IMR-90 (cell line): ENCODE data around the gene TRIM63. TPM values are rescaled to one million over a fixed set of nuclear protein-coding genes. Genes with fewer than 3 reads are reported as not detected.

ENCODE experiments used
- ATAC-seq: fragments of 200-7000 bp; cut with Tn5 transposase; 2 replicates; pipeline ENCODE4 v1.9.1; 2020; ENCODE audit warnings: low read depth, mild to moderate bottlenecking, moderate library complexity
- BruUV-seq: library from RNA; stranded (reverse); fragments of 400-500 nt; replicated peaks from 2 replicates; lab custom pipeline; 2021; lab: Mats Ljungman, UMichigan
- CTCF ChIA-PET: fragments of 300-600 bp; formaldehyde crosslinking; extraction: SDS; loops from one replicate; lab custom pipeline; 2021; ENCODE audit warnings: antibody characterized with exemption; lab: Yijun Ruan, JAX
- POLR2A ChIA-PET: fragments of 300-600 bp; sonication (Branson Sonifier 250); formaldehyde crosslinking; loops from one replicate; lab custom pipeline; 2022; ENCODE audit warnings: antibody characterized with exemption; ENCODE audit not compliant: unreplicated experiment; lab: Charles Lee
- DNase-seq: peaks from one replicate; pipeline ENCODE4 v3.0.0; 2013
- H2AFZ ChIP-seq: replicated peaks from 2 replicates; pipeline ENCODE3; 2013; ENCODE audit warnings: low read length, mild to moderate bottlenecking; ENCODE audit not compliant: poor library complexity
- H2AK5ac ChIP-seq: 2 replicates; pipeline ENCODE4 v1.6.1; 2013; ENCODE audit warnings: low read depth, low read length, inconsistent platforms
- H2AK9ac ChIP-seq: replicated peaks from 2 replicates; pipeline ENCODE3; 2013; ENCODE audit warnings: mild to moderate bottlenecking, low read depth, low read length, moderate library complexity; ENCODE audit not compliant: poor library complexity
- H2BK120ac ChIP-seq: 2 replicates; pipeline ENCODE4 v1.6.1; 2013; ENCODE audit warnings: low read depth, low read length, inconsistent platforms
- H2BK15ac ChIP-seq: 3 replicates; pipeline ENCODE4 v1.6.1; 2013; ENCODE audit warnings: low read depth, low read length, inconsistent platforms
- H2BK20ac ChIP-seq: 2 replicates; pipeline ENCODE4 v1.6.1; 2013; ENCODE audit warnings: low read depth, mild to moderate bottlenecking, inconsistent platforms, low read length, moderate library complexity
- H2BK5ac ChIP-seq: 2 replicates; pipeline ENCODE4 v1.6.1; 2013; ENCODE audit warnings: mild to moderate bottlenecking, low read depth, low read length, inconsistent platforms; ENCODE audit not compliant: poor library complexity, severe bottlenecking
- H3K14ac ChIP-seq: replicated peaks from 2 replicates; pipeline ENCODE4 v1.6.1; 2013; ENCODE audit warnings: low read depth, low read length, inconsistent platforms
- H3K18ac ChIP-seq: 2 replicates; pipeline ENCODE4 v1.6.1; 2013; ENCODE audit warnings: low read depth, low read length, control low read depth
- H3K23ac ChIP-seq: 2 replicates; pipeline ENCODE4 v1.6.1; 2013; ENCODE audit warnings: low read depth, low read length, inconsistent platforms
- H3K27ac ChIP-seq: 2 replicates; pipeline ENCODE4 v1.5.1; 2013; ENCODE audit warnings: mild to moderate bottlenecking, control low read depth, low read length; ENCODE audit not compliant: insufficient read depth
- H3K27me3 ChIP-seq: 2 replicates; pipeline ENCODE4 v1.6.1; 2013; ENCODE audit warnings: low read length; ENCODE audit not compliant: control insufficient read depth, insufficient read depth
- H3K36me3 ChIP-seq: 2 replicates; pipeline ENCODE4 v1.6.1; 2013; ENCODE audit warnings: low read length, mixed read lengths; ENCODE audit not compliant: control insufficient read depth, insufficient read depth
- H3K4ac ChIP-seq: 2 replicates; pipeline ENCODE4 v1.6.1; 2013; ENCODE audit warnings: low read depth, low read length, inconsistent platforms
- H3K4me1 ChIP-seq: 2 replicates; pipeline ENCODE4 v1.6.1; 2013; ENCODE audit warnings: low read length, mixed read lengths; ENCODE audit not compliant: control insufficient read depth, insufficient read depth
- H3K4me2 ChIP-seq: 2 replicates; pipeline ENCODE4 v1.6.1; 2013; ENCODE audit warnings: low read depth, mild to moderate bottlenecking, control low read depth, low read length, moderate library complexity
- H3K4me3 ChIP-seq: 2 replicates; pipeline ENCODE4 v1.5.1; 2013; ENCODE audit warnings: low read depth, mild to moderate bottlenecking, control low read depth, low read length, moderate library complexity; ENCODE audit not compliant: insufficient read depth
- H3K56ac ChIP-seq: 2 replicates; pipeline ENCODE4 v1.6.1; 2013; ENCODE audit warnings: low read length, inconsistent platforms; ENCODE audit not compliant: insufficient read depth; ENCODE audit errors: extremely low read depth
- H3K79me1 ChIP-seq, 2 experiments: 2 replicates each; pipeline ENCODE4 v1.6.1; 2013; ENCODE audit warnings: low read length in 2 of 2, inconsistent platforms in 1 of 2, low read depth in 1 of 2
- H3K9ac ChIP-seq: 2 replicates; pipeline ENCODE4 v1.6.1; 2013; ENCODE audit warnings: low read depth, low read length, control low read depth
- H3K9me1 ChIP-seq: 2 replicates; pipeline ENCODE4 v1.6.1; 2013; ENCODE audit warnings: low read length, inconsistent platforms; ENCODE audit not compliant: insufficient read depth
- H3K9me3 ChIP-seq: 2 replicates; pipeline ENCODE4 v1.6.1; 2013; ENCODE audit warnings: low read length; ENCODE audit not compliant: control insufficient read depth, insufficient read depth
- H4K20me1 ChIP-seq: 2 replicates; pipeline ENCODE4 v1.6.1; 2013; ENCODE audit warnings: low read length, inconsistent platforms; ENCODE audit not compliant: insufficient read depth
- H4K5ac ChIP-seq: 2 replicates; pipeline ENCODE4 v1.6.1; 2013; ENCODE audit warnings: mild to moderate bottlenecking, low read depth, low read length, control low read depth
- H4K8ac ChIP-seq, 2 experiments: 2 replicates each; pipeline ENCODE4 v1.6.1; 2013; ENCODE audit warnings: low read depth in 2 of 2, low read length in 2 of 2, control low read depth in 1 of 2, inconsistent platforms in 1 of 2
- H4K91ac ChIP-seq: 2 replicates; pipeline ENCODE4 v1.6.1; 2013; ENCODE audit warnings: low read depth, low read length, inconsistent platforms; ENCODE audit not compliant: insufficient read depth
- BHLHE40 ChIP-seq: fragments of 150-350 bp; IDR thresholded peaks from 2 replicates; pipeline ENCODE4 v1.6.1; 2016; ENCODE audit warnings: mild to moderate bottlenecking, low read depth, low read length
- MAZ ChIP-seq: IDR thresholded peaks from 2 replicates; pipeline ENCODE4 v1.6.1; 2012; ENCODE audit warnings: low read depth, mild to moderate bottlenecking, low read length, improper control_type of control experiment, moderate library complexity, borderline replicate concordance
- RAD21 ChIP-seq: IDR thresholded peaks from 2 replicates; pipeline ENCODE4 v1.6.1; 2012; ENCODE audit warnings: low read length, improper control_type of control experiment
- RFX5 ChIP-seq: IDR thresholded peaks from 2 replicates; pipeline ENCODE4 v1.8.0; 2012; ENCODE audit warnings: low read depth, mild to moderate bottlenecking, low read length, moderate library complexity
- WGBS, 2 experiments: methylation state at CpG; one replicate each; pipeline versions ENCODE4 v1.1.5 to v1.1.7; 2013; ENCODE audit warnings: missing lambda C conversion rate in 2 of 2; ENCODE audit not compliant: insufficient read length in 1 of 2; ENCODE audit errors: extremely low coverage in 2 of 2; 5-methylcytosine and 5-hydroxymethylcytosine counted together
- dilution Hi-C: fragments of 300-500 bp; cut with HindIII; formaldehyde crosslinking; loops from one replicate; pipeline ENCODE4 v1.14.3; 2018; ENCODE audit warnings: low sequenced_read_pairs; ENCODE audit not compliant: unreplicated experiment
- in situ Hi-C: fragments of 300-500 bp; cut with MboI; formaldehyde crosslinking; loops from 3 replicates; pipeline ENCODE4 v1.14.3; 2019; ENCODE audit warnings: low sequenced_read_pairs, inconsistent platforms, mixed read lengths
- intact Hi-C: fragments of 100-400 bp; cut with micrococcal nuclease; formaldehyde crosslinking; loops from 2 replicates; pipeline ENCODE4 v1.10.0; 2022
- polyA plus RNA-seq, 3 experiments: library from polyadenylated mRNA; depleted of rRNA; stranded (reverse); fragments of >200 nt; gene quantifications; 2 replicates each; pipeline ENCODE4 v1.2.3, GENCODE V29; 2012; ENCODE audit warnings: low replicate concordance in 1 of 3
- total RNA-seq: library from RNA; depleted of rRNA; stranded (reverse); fragments of >200 nt; gene quantifications from 2 replicates; pipeline ENCODE4 v1.2.3, GENCODE V29; 2012

TRIM63 gene
- total and polyA plus RNA-seq, 2 of the 4 experiments (the other 2 are of a cell fraction): not detected

- H3K9me1 ChIP-seq: 0 out of 2 replicates have a peak, but pooled peaks cover 3% of the 10 kb centered on the region
- H2BK15ac ChIP-seq: no peak overlapping the region
- H4K20me1 ChIP-seq: no peaks in the 10 kb centered on the region
- no peak for ATAC-seq
- no peak overlapping the region for H2BK120ac ChIP-seq
- DNase-seq: no peak
- no peak overlapping the region for H3K9ac ChIP-seq
- TF ChIP-seq MAZ (no peak), BHLHE40 (no peak), RFX5 (no peak), RAD21 (no peak)
- H2BK5ac ChIP-seq: no peak overlapping the region
- no TSS peak for BruUV-seq
- H4K8ac ChIP-seq: no peak overlapping the region
- intact Hi-C loops: loop anchor here (5.0 kb wide), 1 partner anchor 238 kb away; no protein-coding TSS in a partner anchor
- no peak overlapping the region for H3K4me2 ChIP-seq
- no peak overlapping the region for H3K27ac ChIP-seq
- no peak overlapping the region for H3K56ac ChIP-seq
- H4K91ac ChIP-seq: no peak overlapping the region
- ChIA-PET POLR2A (no interaction called here), CTCF (no interaction called here)
- no peak overlapping the region for H4K5ac ChIP-seq
- H3K23ac ChIP-seq: no peak overlapping the region
- H2BK20ac ChIP-seq: no peak overlapping the region
- H3K4me1 ChIP-seq: peaks cover 6% of the 10 kb centered on the region
- no peaks in the 10 kb centered on the region for H3K79me1 ChIP-seq
- H3K4ac ChIP-seq: no peak overlapping the region
- no peak overlapping the region for H3K14ac ChIP-seq
- no peak overlapping the region for H3K18ac ChIP-seq
- H3K36me3 ChIP-seq: no peaks in the 10 kb centered on the region
- no peak overlapping the region for H2AK9ac ChIP-seq
- no peak overlapping the region for H2AK5ac ChIP-seq
- 60% methylated on average over 1 of the region's 6 CpGs; no CpG with 5 or more reads in 1 of the 2 experiments for WGBS, 2 experiments
- peaks cover 41% of the 10 kb centered on the region for H3K27me3 ChIP-seq
- dilution Hi-C loops: no loop called here
- no peak overlapping the region for H3K4me3 ChIP-seq
- H2AFZ ChIP-seq: no peak overlapping the region
- no peaks in the 10 kb centered on the region for H3K9me3 ChIP-seq
- in situ Hi-C loops: no loop called here
Observed at GRCh38 chr1:26038904-26039303, 28.5 kb downstream of the TRIM63 start.
